HPDE6-E6E7 (cell line): ENCODE data around the gene FOXD1.
"Not testable (repeated sequence)": the region's sequence is repeated elsewhere in the genome, so short reads cannot be mapped to it uniquely, and the experiment has no call there.

ENCODE experiments used
- DNase-seq: peaks from one replicate; pipeline ENCODE4 v3.0.0; 2011; ENCODE audit warnings: missing footprints; ENCODE audit errors: extremely low spot score

FOXD1 gene

GRCh38 chr5:73464016-73464745 lies 15.6 kb upstream of the FOXD1 start:
- DNase-seq = no peak

GRCh38 chr5:73460133-73460532 lies 11.6 kb upstream of the FOXD1 start:
- no peak for DNase-seq

- DNase-seq = no peak
These were observed 10.8 kb upstream of the FOXD1 start for GRCh38 chr5:73459366-73459765.

GRCh38 chr5:73456462-73456861 lies 7.9 kb upstream of the FOXD1 start:
- not testable (repeated sequence) for DNase-seq

- peak; percentile 67 for DNase-seq
These were observed 5.9 kb upstream of the FOXD1 start for GRCh38 chr5:73454379-73455036.

- DNase-seq = no peak
These were observed 3.6 kb upstream of the FOXD1 start for GRCh38 chr5:73452215-73452614.

- peak; percentile 29 for DNase-seq
These were observed 2.9 kb upstream of the FOXD1 start for GRCh38 chr5:73451224-73452130.

GRCh38 chr5:73450672-73451223 lies 2.2 kb upstream of the FOXD1 start:
- DNase-seq = no peak

- DNase-seq = no peak
These were observed 1.6 kb upstream of the FOXD1 start for GRCh38 chr5:73450137-73450536.

GRCh38 chr5:73447530-73448462 lies 781 bp downstream of the FOXD1 start:
- DNase-seq = no peak

GRCh38 chr5:73446631-73447529 lies 1.7 kb downstream of the FOXD1 start:
- no peak for DNase-seq

- no peak for DNase-seq
These were observed 2.6 kb downstream of the FOXD1 start for GRCh38 chr5:73445665-73446630.

- DNase-seq = no peak
These were observed 3.8 kb downstream of the FOXD1 start for GRCh38 chr5:73444499-73445438.

- no peak for DNase-seq
These were observed 4.6 kb downstream of the FOXD1 start for GRCh38 chr5:73443829-73444498.

GRCh38 chr5:73442996-73443627 lies 5.5 kb downstream of the FOXD1 start:
- no peak for DNase-seq

GRCh38 chr5:73442231-73442811 lies 6.3 kb downstream of the FOXD1 start:
- DNase-seq = no peak
